GM23248 (cell line): ENCODE data around the gene EDC3.

ENCODE experiments used
- EZH2 ChIP-seq: fragments of 200-600 bp; sonication (generic); IDR thresholded peaks from 2 replicates; pipeline ENCODE4 v1.6.1; 2018; ENCODE audit warnings: antibody characterized with exemption, mild to moderate bottlenecking; ENCODE audit not compliant: insufficient read depth, poor library complexity, severe bottlenecking
- EZH2phosphoT487 ChIP-seq: fragments of 200-600 bp; sonication (generic); IDR thresholded peaks from 2 replicates; pipeline ENCODE4 v1.6.1; 2018; ENCODE audit warnings: antibody characterized with exemption, moderate library complexity, mild to moderate bottlenecking, low read depth; ENCODE audit not compliant: insufficient read depth

DNA sequence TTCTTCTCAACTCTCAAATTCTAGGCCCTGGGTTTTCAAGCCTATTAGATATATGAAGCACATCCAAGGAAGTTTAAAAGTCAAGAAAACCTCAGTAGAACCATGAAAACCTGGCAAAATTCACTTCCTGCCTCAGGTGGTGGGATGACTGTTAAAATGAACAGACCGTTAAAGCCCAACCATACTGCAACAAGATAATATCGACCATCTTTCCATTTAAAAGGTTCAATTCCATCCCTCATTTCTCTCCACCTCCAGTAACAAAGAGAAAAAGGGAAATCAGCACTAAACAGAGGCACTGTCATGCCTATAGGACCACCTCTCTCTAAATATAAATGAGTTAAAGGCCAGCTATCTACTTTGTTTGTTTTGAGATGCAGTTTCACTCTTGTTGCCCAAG is 31.2 kb downstream of the EDC3 start:
- TF ChIP-seq EZH2phosphoT487 (no peak), EZH2 (no peak)
